ENCODE data around the gene PPDPF.

GRCh38 chr20:63477061-63477616 is 43.4 kb upstream of the PPDPF start:
- TF ChIP-seq CTCF (conservative IDR thresholded peaks at IDR 0.05 in 1 of 2, IDR thresholded peaks at IDR 0.05 in 1 of 2; ENCODE audit: low read depth in 1 of 2, low read length in 2 of 2) = no peak
- TF ChIP-seq EZH2 (IDR thresholded peaks at IDR 0.05; ENCODE audit: low read length, missing control alignments) = no peak
